HG03521 (cell line): Measurements from ENCODE around the gene POLD4.

Source experiments
- ATAC-seq: cut with Tn5 transposase; IDR thresholded peaks from one replicate; pipeline ENCODE4 v1.9.1; 2021; ENCODE audit warnings: mild to moderate bottlenecking, moderate library complexity; ENCODE audit not compliant: unreplicated experiment

POLD4 gene

GRCh38 chr11:67371911-67372320 is 18.6 kb upstream of the POLD4 start:
- no peak for ATAC-seq

- no peak for ATAC-seq
Observed at GRCh38 chr11:67371189-67371910, 18.0 kb upstream of the POLD4 start.

- no peak for ATAC-seq
Observed at GRCh38 chr11:67370351-67371076, 17.2 kb upstream of the POLD4 start.

- no peak for ATAC-seq
Observed at GRCh38 chr11:67369801-67370284, 16.5 kb upstream of the POLD4 start.

GRCh38 chr11:67369275-67369674 is 15.9 kb upstream of the POLD4 start:
- ATAC-seq = no peak

GRCh38 chr11:67368621-67369020 is 15.3 kb upstream of the POLD4 start:
- no peak for ATAC-seq

GRCh38 chr11:67367761-67368227 is 14.4 kb upstream of the POLD4 start:
- ATAC-seq = no peak

- no peak for ATAC-seq
Observed at GRCh38 chr11:67366961-67367760, 13.8 kb upstream of the POLD4 start.

- no peak for ATAC-seq
Observed at GRCh38 chr11:67366546-67366945, 13.2 kb upstream of the POLD4 start.

GRCh38 chr11:67365736-67366444 is 12.5 kb upstream of the POLD4 start:
- no peak for ATAC-seq

- ATAC-seq = no peak
Observed at GRCh38 chr11:67364783-67365722, 11.7 kb upstream of the POLD4 start.

GRCh38 chr11:67364169-67364568 is 10.8 kb upstream of the POLD4 start:
- ATAC-seq = no peak

GRCh38 chr11:67357831-67358670 is 4.7 kb upstream of the POLD4 start:
- ATAC-seq = no peak

- ATAC-seq = no peak
Observed at GRCh38 chr11:67356864-67357561, 3.7 kb upstream of the POLD4 start.

- ATAC-seq = no peak
Observed at GRCh38 chr11:67356387-67356863, 3.1 kb upstream of the POLD4 start.

GRCh38 chr11:67355794-67356386 is 2.5 kb upstream of the POLD4 start:
- ATAC-seq = no peak

GRCh38 chr11:67355023-67355793 is 1.9 kb upstream of the POLD4 start:
- no peak for ATAC-seq
